GM23248 (cell line): Measurements from ENCODE around the gene DMRTC2. TPM values are rescaled to one million over a fixed set of nuclear protein-coding genes. Genes with fewer than 3 reads are reported as not detected.
A peak's percentile ranks its signal among the peaks of the same experiment; 100 is the strongest.

Experiments used
- DNase-seq: peaks from one replicate; pipeline ENCODE4 v3.0.0-alpha.2; 2015
- H2AFZ ChIP-seq: fragments of 200-600 bp; sonication (generic); 2 replicates; pipeline ENCODE4 v1.6.1; 2016; ENCODE audit warnings: antibody characterized with exemption
- H3F3A ChIP-seq: fragments of 200-600 bp; sonication (generic); 2 replicates; pipeline ENCODE4 v1.6.1; 2016; ENCODE audit warnings: mild to moderate bottlenecking, antibody characterized with exemption, mixed run types; ENCODE audit not compliant: insufficient read depth
- H3K27ac ChIP-seq: fragments of 200-600 bp; sonication (generic); 2 replicates; pipeline ENCODE4 v1.5.1; 2016; ENCODE audit warnings: mild to moderate bottlenecking
- H3K27me3 ChIP-seq: fragments of 200-600 bp; sonication (generic); replicated peaks from 2 replicates; pipeline ENCODE4 v1.6.1; 2016; ENCODE audit warnings: mild to moderate bottlenecking; ENCODE audit not compliant: insufficient read depth
- H3K36me3 ChIP-seq: fragments of 200-600 bp; sonication (generic); 2 replicates; pipeline ENCODE4 v1.6.1; 2016; ENCODE audit warnings: low read depth, mild to moderate bottlenecking
- H3K4me1 ChIP-seq: fragments of 200-600 bp; sonication (generic); 2 replicates; pipeline ENCODE4 v1.6.1; 2016; ENCODE audit warnings: mild to moderate bottlenecking; ENCODE audit not compliant: insufficient read depth
- H3K4me2 ChIP-seq: fragments of 200-600 bp; sonication (generic); one replicate; pipeline ENCODE4 v1.6.1; 2016; ENCODE audit warnings: mild to moderate bottlenecking; ENCODE audit not compliant: unreplicated experiment
- H3K4me3 ChIP-seq: fragments of 200-600 bp; sonication (generic); 2 replicates; pipeline ENCODE4 v1.5.1; 2016; ENCODE audit warnings: mild to moderate bottlenecking
- H3K79me2 ChIP-seq: fragments of 200-600 bp; sonication (generic); 2 replicates; pipeline ENCODE4 v1.6.1; 2016; ENCODE audit warnings: mild to moderate bottlenecking; ENCODE audit not compliant: insufficient read depth
- H3K9ac ChIP-seq: fragments of 200-600 bp; sonication (generic); 2 replicates; pipeline ENCODE4 v1.6.1; 2016; ENCODE audit warnings: mild to moderate bottlenecking
- H3K9me2 ChIP-seq: fragments of 200-600 bp; sonication (generic); 2 replicates; pipeline ENCODE4 v1.6.1; 2016; ENCODE audit warnings: mixed run types, mild to moderate bottlenecking, moderate library complexity; ENCODE audit not compliant: insufficient read depth
- H3K9me3 ChIP-seq: fragments of 200-600 bp; sonication (generic); one replicate; pipeline ENCODE4 v1.6.1; 2017; ENCODE audit warnings: low read depth
- H4K20me1 ChIP-seq: fragments of 200-600 bp; sonication (generic); 2 replicates; pipeline ENCODE4 v1.6.0; 2016; ENCODE audit not compliant: insufficient read depth
- EZH2 ChIP-seq: fragments of 200-600 bp; sonication (generic); IDR thresholded peaks from 2 replicates; pipeline ENCODE4 v1.6.1; 2018; ENCODE audit warnings: antibody characterized with exemption, mild to moderate bottlenecking; ENCODE audit not compliant: insufficient read depth, poor library complexity, severe bottlenecking
- EZH2phosphoT487 ChIP-seq: fragments of 200-600 bp; sonication (generic); IDR thresholded peaks from 2 replicates; pipeline ENCODE4 v1.6.1; 2018; ENCODE audit warnings: antibody characterized with exemption, moderate library complexity, mild to moderate bottlenecking, low read depth; ENCODE audit not compliant: insufficient read depth
- WGBS, 2 experiments: methylation state at CpG; one replicate each; pipeline ENCODE4 v1.1.6; 2015 to 2017; ENCODE audit warnings: low lambda C conversion rate in 2 of 2, low coverage in 1 of 2; ENCODE audit errors: missing lambda C conversion rate in 2 of 2; 5-methylcytosine and 5-hydroxymethylcytosine counted together
- in situ Hi-C: fragments of 300-500 bp; cut with MboI; formaldehyde crosslinking; loops from 2 replicates; pipeline ENCODE4 v1.15.0; 2020
- polyA plus RNA-seq: library from polyadenylated mRNA; unstranded; fragments of >200 nt; fragmentation: Nextera tagmentation; extraction: Ambion mirVana; gene quantifications from 2 replicates; pipeline ENCODE4 v1.2.1, GENCODE V29; 2016
- total RNA-seq: library from RNA; depleted of rRNA; stranded (reverse); fragments of >200 nt; shearing (Covaris generic); gene quantifications from 2 replicates; pipeline ENCODE4 v1.2.3, GENCODE V29; 2014

Gene DMRTC2
- total and polyA plus RNA-seq, 2 experiments from 2014 or later: not detected

DNA sequence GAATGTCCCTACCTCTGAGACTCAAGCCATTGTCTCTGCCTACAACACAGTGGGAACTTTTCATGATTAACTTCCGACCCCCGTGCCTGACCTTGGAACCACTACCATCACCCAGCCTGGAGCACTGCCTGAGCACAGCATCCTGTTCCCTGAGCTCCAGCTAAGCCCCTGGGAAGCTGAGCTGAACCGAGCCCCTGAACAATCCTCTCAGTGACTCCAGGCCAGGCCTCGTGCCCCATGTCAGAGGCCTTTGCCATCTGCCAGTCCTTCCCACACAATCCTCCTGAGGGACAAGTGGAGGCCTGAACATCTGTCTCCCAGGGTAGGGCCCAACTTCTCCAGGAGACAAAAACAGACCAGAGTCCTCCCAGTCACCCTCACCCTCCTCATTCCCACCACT is 30.9 kb upstream of the DMRTC2 start:
- H3K27ac ChIP-seq: no peak overlapping the region
- no peak for DNase-seq
- TF ChIP-seq EZH2phosphoT487 (no peak), EZH2 (no peak)
- H3K79me2 ChIP-seq: no peaks in the 10 kb centered on the region
- no peak overlapping the region for H3K4me3 ChIP-seq
- no peaks in the 10 kb centered on the region for H3K9me2 ChIP-seq
- no peaks in the 10 kb centered on the region for H3K36me3 ChIP-seq
- peaks cover 5% of the 10 kb centered on the region; the same call in 1 of the 2 replicates for H3K27me3 ChIP-seq
- in situ Hi-C loops: no loop called here
- H3F3A ChIP-seq: no peaks in the 10 kb centered on the region
- H4K20me1 ChIP-seq: no peaks in the 10 kb centered on the region
- no peaks in the 10 kb centered on the region for H3K4me1 ChIP-seq
- H3K4me2 ChIP-seq: no peak overlapping the region
- H3K9me3 ChIP-seq: no peaks in the 10 kb centered on the region
- 26 to 33% methylated on average over 4 of the region's 4 CpGs for WGBS, 2 experiments
- no peak overlapping the region for H3K9ac ChIP-seq
- no peak overlapping the region for H2AFZ ChIP-seq

DNA sequence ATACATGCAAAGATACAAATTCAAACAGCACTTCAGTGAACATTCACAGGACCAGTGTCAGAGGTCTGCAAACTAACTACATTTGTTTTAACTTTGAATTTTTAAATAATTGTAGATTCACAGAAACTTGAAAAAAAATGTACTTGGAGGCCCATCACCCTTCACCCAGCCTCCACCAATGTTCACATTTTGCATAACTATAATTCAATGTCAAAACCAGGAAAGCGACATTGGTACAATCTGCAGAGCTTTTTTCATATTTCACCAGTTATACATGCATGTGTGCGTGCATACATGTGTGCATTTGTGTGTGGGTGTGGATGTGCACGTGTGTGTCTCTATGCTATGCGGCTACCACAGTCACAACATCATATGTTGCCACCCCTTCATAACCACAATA is 29.5 kb upstream of the DMRTC2 start:
- no peak overlapping the region for H3K4me2 ChIP-seq
- H3K27me3 ChIP-seq: peaks cover 7% of the 10 kb centered on the region; the same call in 1 of the 2 replicates
- no peaks in the 10 kb centered on the region for H3K79me2 ChIP-seq
- H4K20me1 ChIP-seq: no peaks in the 10 kb centered on the region
- H3K9ac ChIP-seq: no peak overlapping the region
- no peak overlapping the region for H2AFZ ChIP-seq
- H3K9me2 ChIP-seq: no peaks in the 10 kb centered on the region
- H3K27ac ChIP-seq: no peak overlapping the region
- no peak overlapping the region for H3K4me3 ChIP-seq
- H3K4me1 ChIP-seq: no peaks in the 10 kb centered on the region
- TF ChIP-seq EZH2phosphoT487: no peak
- TF ChIP-seq EZH2: no peak
- no peak for DNase-seq
- 30 to 38% methylated on average over 4 of the region's 4 CpGs for WGBS, 2 experiments
- in situ Hi-C loops: no loop called here
- no peaks in the 10 kb centered on the region for H3F3A ChIP-seq
- no peaks in the 10 kb centered on the region for H3K36me3 ChIP-seq
- H3K9me3 ChIP-seq: no peaks in the 10 kb centered on the region

DNA sequence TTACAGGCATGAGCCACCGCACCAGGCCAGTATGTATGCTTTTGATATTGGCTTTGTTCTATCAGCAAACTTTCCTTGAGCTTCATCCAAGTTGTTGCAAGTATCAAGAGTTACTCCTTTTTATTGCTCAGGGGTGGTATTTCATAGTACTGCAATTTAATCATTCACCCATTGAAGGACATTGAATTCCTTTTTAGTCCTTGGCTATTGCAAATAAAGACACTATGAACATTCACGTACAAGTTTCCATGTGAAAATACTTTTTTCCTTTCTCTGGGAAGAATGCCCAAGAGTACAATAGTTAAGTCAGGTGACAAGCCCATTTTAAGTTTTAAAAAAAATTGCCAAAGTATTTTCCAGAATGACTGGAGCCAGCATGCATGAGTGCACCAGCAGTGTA is 28.1 kb upstream of the DMRTC2 start:
- no peak overlapping the region for H2AFZ ChIP-seq
- H3K4me2 ChIP-seq: no peak overlapping the region
- H3K27me3 ChIP-seq: peaks cover 11% of the 10 kb centered on the region
- no peak overlapping the region for H3K27ac ChIP-seq
- H3K9ac ChIP-seq: no peak overlapping the region
- no peaks in the 10 kb centered on the region for H3K36me3 ChIP-seq
- H3K9me2 ChIP-seq: no peaks in the 10 kb centered on the region
- TF ChIP-seq EZH2phosphoT487: no peak
- DNase-seq: no peak
- H3K9me3 ChIP-seq: no peaks in the 10 kb centered on the region
- H3K79me2 ChIP-seq: no peaks in the 10 kb centered on the region
- WGBS, 2 experiments: 25 to 31% methylated on average over 2 of the region's 2 CpGs
- in situ Hi-C loops: no loop called here
- no peaks in the 10 kb centered on the region for H3F3A ChIP-seq
- no peaks in the 10 kb centered on the region for H3K4me1 ChIP-seq
- no peak overlapping the region for H3K4me3 ChIP-seq
- H4K20me1 ChIP-seq: no peaks in the 10 kb centered on the region

DNA sequence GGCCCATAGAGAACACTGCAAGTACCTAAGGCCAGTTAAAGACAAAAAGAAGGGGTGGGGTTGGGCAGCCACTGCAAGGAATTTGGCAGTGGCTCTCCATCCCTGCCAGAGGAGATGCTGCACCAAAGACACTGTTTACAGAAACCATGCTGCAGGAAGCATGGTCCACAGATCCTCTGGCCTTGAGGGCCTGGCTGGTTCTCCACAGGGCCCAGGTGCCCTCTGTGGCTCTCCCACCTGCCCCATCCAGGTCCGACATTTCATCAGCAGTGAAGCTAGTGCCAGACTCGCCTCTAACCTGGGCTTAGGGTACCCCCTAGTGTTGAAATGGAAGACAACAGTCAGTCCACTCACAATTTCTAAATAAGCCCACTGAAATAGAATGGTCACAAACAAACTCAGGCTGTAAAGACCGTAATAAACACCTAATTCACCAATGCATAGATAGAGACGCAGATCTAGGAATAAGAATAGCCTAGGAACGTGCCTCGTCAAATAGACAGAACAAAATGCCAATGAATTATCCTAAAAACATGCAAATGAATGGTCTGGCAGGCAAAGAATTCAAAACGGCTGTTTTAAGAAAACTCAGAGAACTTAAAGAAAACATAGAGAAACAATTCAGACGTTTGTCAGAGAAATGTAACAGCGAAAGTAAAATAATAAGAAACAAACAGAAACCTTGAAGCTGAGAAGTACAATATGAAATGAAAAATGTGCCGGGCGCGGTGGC is 23.7 kb upstream of the DMRTC2 start:
- no peak overlapping the region for H3K4me3 ChIP-seq
- H3K4me1 ChIP-seq: no peaks in the 10 kb centered on the region
- no peak overlapping the region for H3K9ac ChIP-seq
- H3F3A ChIP-seq: no peaks in the 10 kb centered on the region
- H3K79me2 ChIP-seq: no peaks in the 10 kb centered on the region
- H3K4me2 ChIP-seq: no peak overlapping the region
- H3K9me2 ChIP-seq: no peaks in the 10 kb centered on the region
- H3K36me3 ChIP-seq: no peaks in the 10 kb centered on the region
- no peaks in the 10 kb centered on the region for H4K20me1 ChIP-seq
- WGBS, 2 experiments: 17 to 22% methylated on average over 12 of the region's 12 CpGs
- no peak for TF ChIP-seq EZH2
- TF ChIP-seq EZH2phosphoT487: no peak
- peaks cover 19% of the 10 kb centered on the region for H3K27me3 ChIP-seq
- H3K9me3 ChIP-seq: no peaks in the 10 kb centered on the region
- in situ Hi-C loops: no loop called here
- H3K27ac ChIP-seq: no peak overlapping the region
- DNase-seq: peak; percentile 51
- no peak overlapping the region for H2AFZ ChIP-seq
